Keratinocyte (primary cell): Measurements from ENCODE around the gene PRRC2B. TPM values are rescaled to one million over a fixed set of nuclear protein-coding genes. Genes with fewer than 3 reads are reported as not detected.
A peak's percentile ranks its signal among the peaks of the same experiment; 100 is the strongest.
"Not testable (repeated sequence)": the region's sequence is repeated elsewhere in the genome, so short reads cannot be mapped to it uniquely, and the experiment has no call there.

ENCODE experiments used
- DNase-seq: peaks from one replicate; pipeline ENCODE4 v3.0.0-alpha.2; 2011; ENCODE audit warnings: low read depth, missing footprints, low spot score
- FAIRE-seq: peaks from 2 replicates; lab custom pipeline; 2011; peaks lifted over from hg19 to GRCh38; lab: Jason Lieb, UNC
- H2AFZ ChIP-seq: 2 replicates; pipeline ENCODE4 v1.6.0; 2012; ENCODE audit warnings: low read length, control low read depth, inconsistent platforms; ENCODE audit not compliant: control insufficient read depth
- H3K27ac ChIP-seq: 2 replicates; pipeline ENCODE4 v1.5.1; 2011; ENCODE audit warnings: low read length; ENCODE audit not compliant: control insufficient read depth, insufficient read depth
- H3K27me3 ChIP-seq: 3 replicates; pipeline ENCODE4 v1.6.0; 2011; ENCODE audit warnings: low read length; ENCODE audit not compliant: control insufficient read depth, insufficient read depth; ENCODE audit errors: extremely low read depth
- H3K36me3 ChIP-seq, 2 experiments: 2 replicates in 1 of 2; 3 replicates in 1 of 2; pipeline ENCODE4 v1.5.1; 2011; ENCODE audit warnings: low read length in 2 of 2, mild to moderate bottlenecking in 1 of 2; ENCODE audit not compliant: control insufficient read depth in 2 of 2, insufficient read depth in 2 of 2; ENCODE audit errors: extremely low read depth in 1 of 2
- H3K4me1 ChIP-seq: 3 replicates; pipeline ENCODE4 v1.5.1; 2011; ENCODE audit warnings: low read length; ENCODE audit not compliant: control insufficient read depth, insufficient read depth; ENCODE audit errors: extremely low read depth
- H3K4me2 ChIP-seq: 3 replicates; pipeline ENCODE4 v1.6.0; 2011; ENCODE audit warnings: low read depth, low read length; ENCODE audit not compliant: control insufficient read depth, insufficient read depth; ENCODE audit errors: extremely low read depth
- H3K4me3 ChIP-seq, 3 experiments: fragments of 200-600 bp in 1 of 3; sonication (generic) in 1 of 3; 2 replicates in 2 of 3; 3 replicates in 1 of 3; pipeline ENCODE4 v1.5.1; 2011 to 2016; ENCODE audit warnings: low read length in 3 of 3, mild to moderate bottlenecking in 3 of 3, control low read depth in 2 of 3, inconsistent platforms in 1 of 3, low read depth in 1 of 3, mixed read lengths in 1 of 3, mixed run types in 1 of 3, moderate library complexity in 1 of 3; ENCODE audit not compliant: control insufficient read depth in 2 of 3, insufficient read depth in 2 of 3; ENCODE audit errors: extremely low read depth in 1 of 3
- H3K79me2 ChIP-seq: 2 replicates; pipeline ENCODE4 v1.6.0; 2012; ENCODE audit warnings: low read length; ENCODE audit not compliant: control insufficient read depth, insufficient read depth
- H3K9ac ChIP-seq: 3 replicates; pipeline ENCODE4 v1.6.0; 2011; ENCODE audit warnings: low read length; ENCODE audit not compliant: control insufficient read depth, insufficient read depth; ENCODE audit errors: extremely low read depth
- H3K9me1 ChIP-seq: 3 replicates; pipeline ENCODE4 v1.6.0; 2011; ENCODE audit warnings: low read length; ENCODE audit not compliant: control insufficient read depth, insufficient read depth; ENCODE audit errors: extremely low read depth
- H3K9me3 ChIP-seq: 2 replicates; pipeline ENCODE4 v1.5.1; 2012; ENCODE audit warnings: low read depth, low read length; ENCODE audit not compliant: control insufficient read depth
- H4K20me1 ChIP-seq: 3 replicates; pipeline ENCODE4 v1.6.0; 2011; ENCODE audit warnings: low read length; ENCODE audit not compliant: control insufficient read depth, insufficient read depth; ENCODE audit errors: extremely low read depth
- CTCF ChIP-seq, 3 experiments: IDR thresholded peaks in 1 of 3; conservative IDR thresholded peaks in 1 of 3; optimal IDR thresholded peaks in 1 of 3; 2 replicates in 2 of 3; 3 replicates in 1 of 3; pipeline versions ENCODE3 to v1.5.1; 2011; ENCODE audit warnings: low read length in 3 of 3, mild to moderate bottlenecking in 3 of 3, moderate library complexity in 2 of 3, control low read depth in 1 of 3, inconsistent platforms in 1 of 3; ENCODE audit not compliant: insufficient read depth in 2 of 3; ENCODE audit errors: extremely low read depth in 1 of 3
- EZH2 ChIP-seq: IDR thresholded peaks from one replicate; pipeline ENCODE4 v1.6.1; 2012; ENCODE audit warnings: inconsistent platforms, mild to moderate bottlenecking, low read length, moderate library complexity
- dilution Hi-C: fragments of 300-500 bp; cut with MboI; formaldehyde crosslinking; loops from one replicate; pipeline ENCODE4 v1.7.0; 2020; ENCODE audit warnings: low sequenced_read_pairs; ENCODE audit not compliant: extremely low pct_ligation_motif_present
- polyA plus RNA-seq, 5 experiments: library from polyadenylated mRNA; depleted of rRNA in 3 of 5; stranded (reverse) in 3 of 5; stranded (forward) in 1 of 5; unstranded in 1 of 5; fragments of >200 nt; gene quantifications; 1 replicate in 1 of 5; 2 replicates in 3 of 5; 3 replicates in 1 of 5; pipeline versions ENCODE4 v1.2.1 to v1.2.3, GENCODE V29; 2011 to 2012; ENCODE audit warnings: missing spikeins in 2 of 5, low read depth in 1 of 5, low replicate concordance in 1 of 5

Gene PRRC2B
- polyA plus RNA-seq, 1 donor (not counting 4 experiments of a cell fraction or from before 2014, with no cell fraction given): 20.8 TPM

GRCh38 chr9:131367450-131367849 is 26.4 kb upstream of the PRRC2B start:
- DNase-seq (no peak), FAIRE-seq (no peak)
- H3K27ac ChIP-seq: peak overlapping the region; percentile 11
- no peaks in the 10 kb centered on the region for H3K36me3 ChIP-seq
- H3K27me3 ChIP-seq: no peaks in the 10 kb centered on the region
- no peaks in the 10 kb centered on the region for H3K9me1 ChIP-seq
- no peak overlapping the region for H3K4me3 ChIP-seq
- H3K9me3 ChIP-seq: no peaks in the 10 kb centered on the region
- no peak overlapping the region for H2AFZ ChIP-seq
- H4K20me1 ChIP-seq: no peaks in the 10 kb centered on the region
- no peaks in the 10 kb centered on the region for H3K79me2 ChIP-seq
- no peak for TF ChIP-seq EZH2
- TF ChIP-seq CTCF (optimal IDR thresholded peaks at IDR 0.05 in 1 of 3, IDR thresholded peaks at IDR 0.05 in 1 of 3, conservative IDR thresholded peaks at IDR 0.05 in 1 of 3; ENCODE audit: extremely low read depth in 1 of 3, insufficient read depth in 2 of 3, low read length in 3 of 3): no peak
- dilution Hi-C loops: no loop called here
- no peak overlapping the region for H3K9ac ChIP-seq
- peaks cover 15% of the 10 kb centered on the region for H3K4me1 ChIP-seq
- no peak overlapping the region for H3K4me2 ChIP-seq

GRCh38 chr9:131370638-131371037 is 23.2 kb upstream of the PRRC2B start:
- Histone ChIP-seq H3K27ac (peak overlapping the region; percentile 62), H3K9me3 (no peaks in the 10 kb centered on the region), H3K79me2 (no peaks in the 10 kb centered on the region), H3K9ac (no peak overlapping the region), H3K4me2 (peak overlapping the region; percentile 30), H3K4me3 (no peak overlapping the region), H3K4me1 (peaks cover 18% of the 10 kb centered on the region), H4K20me1 (no peaks in the 10 kb centered on the region), H2AFZ (no peak overlapping the region), H3K27me3 (no peaks in the 10 kb centered on the region), H3K36me3 (no peaks in the 10 kb centered on the region), H3K9me1 (no peaks in the 10 kb centered on the region)
- TF ChIP-seq EZH2: no peak
- FAIRE-seq (no peak), DNase-seq (no peak)
- dilution Hi-C loops: no loop called here

DNA sequence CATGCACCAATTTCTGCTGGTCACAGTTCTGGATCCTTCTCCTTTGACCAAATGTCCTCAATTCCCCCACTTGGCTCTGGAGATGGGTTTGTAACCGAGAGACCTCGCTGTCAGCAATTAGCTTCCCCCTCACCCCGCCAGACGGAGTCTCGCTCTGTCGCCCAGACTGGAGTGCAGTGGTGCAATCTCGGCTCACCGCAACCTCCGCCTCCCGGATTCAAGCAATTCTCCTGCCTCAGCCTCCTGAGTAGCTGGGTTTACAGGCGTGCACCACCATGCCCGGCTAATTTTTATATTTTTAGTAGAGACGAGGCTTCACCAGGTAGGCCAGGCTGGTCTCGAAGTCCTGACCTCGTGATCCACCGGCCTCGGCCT is 21.3 kb upstream of the PRRC2B start:
- H2AFZ ChIP-seq, H3K4me1 ChIP-seq, H3K27me3 ChIP-seq, H4K20me1 ChIP-seq, H3K36me3 ChIP-seq, H3K79me2 ChIP-seq, dilution Hi-C loops, H3K9me3 ChIP-seq, H3K9me1 ChIP-seq, DNase-seq, FAIRE-seq: not testable (repeated sequence)
- Histone ChIP-seq H3K27ac (peak overlapping the region; percentile 89), H3K9ac (peak overlapping the region; percentile 79), H3K4me3 (peak overlapping the region; percentile 71 to 90 (median 78)), H3K4me2 (peak overlapping the region; percentile 90)

DNA sequence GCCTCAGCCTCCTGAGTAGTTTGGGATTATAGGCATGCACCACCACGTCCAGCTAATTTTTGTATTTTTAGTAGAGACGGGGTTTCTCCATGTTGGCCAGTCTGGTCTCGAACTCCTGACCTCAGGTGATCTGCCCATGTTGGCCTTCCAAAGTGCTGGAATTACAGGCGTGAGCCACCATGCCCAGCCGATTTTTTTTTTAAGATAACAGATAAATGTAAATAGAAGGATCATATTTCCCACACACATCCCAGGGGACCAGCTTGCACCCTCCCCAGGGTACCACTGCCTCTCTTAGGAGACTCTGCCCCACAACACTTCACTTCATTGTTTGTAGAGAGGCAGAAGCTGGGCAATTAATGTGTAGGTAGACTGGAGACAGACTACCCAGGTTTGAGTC is 19.2 kb upstream of the PRRC2B start:
- FAIRE-seq, H3K9me1 ChIP-seq, H3K4me3 ChIP-seq, H3K4me1 ChIP-seq, H3K9me3 ChIP-seq, H3K36me3 ChIP-seq, H2AFZ ChIP-seq, H4K20me1 ChIP-seq, H3K27ac ChIP-seq, H3K27me3 ChIP-seq, dilution Hi-C loops, H3K79me2 ChIP-seq, H3K4me2 ChIP-seq, DNase-seq, H3K9ac ChIP-seq: not testable (repeated sequence)
